Testis (tissue), 2 donors: ENCODE data around the gene KLF3.

ENCODE experiments used
- POLR2A ChIP-seq: fragments of 450-650 bp; IDR thresholded peaks from one replicate; pipeline ENCODE4 v1.6.1; 2017; ENCODE audit warnings: antibody characterized with exemption, mild to moderate bottlenecking, moderate library complexity
- TF ChIP-seq, protein P1 (sequence below), 3 experiments: fragments of 450-650 bp in 2 of 3; fragments of 200-600 bp in 1 of 3; sonication (generic) in 1 of 3; IDR thresholded peaks; one replicate each; pipeline ENCODE4 v1.5.1; 2016 to 2019; ENCODE audit warnings: antibody characterized with exemption in 3 of 3, mild to moderate bottlenecking in 2 of 3, moderate library complexity in 1 of 3

GRCh38 chr4:38678078-38678477, 14.1 kb downstream of the KLF3 start:
- TF ChIP-seq, protein P1, sequence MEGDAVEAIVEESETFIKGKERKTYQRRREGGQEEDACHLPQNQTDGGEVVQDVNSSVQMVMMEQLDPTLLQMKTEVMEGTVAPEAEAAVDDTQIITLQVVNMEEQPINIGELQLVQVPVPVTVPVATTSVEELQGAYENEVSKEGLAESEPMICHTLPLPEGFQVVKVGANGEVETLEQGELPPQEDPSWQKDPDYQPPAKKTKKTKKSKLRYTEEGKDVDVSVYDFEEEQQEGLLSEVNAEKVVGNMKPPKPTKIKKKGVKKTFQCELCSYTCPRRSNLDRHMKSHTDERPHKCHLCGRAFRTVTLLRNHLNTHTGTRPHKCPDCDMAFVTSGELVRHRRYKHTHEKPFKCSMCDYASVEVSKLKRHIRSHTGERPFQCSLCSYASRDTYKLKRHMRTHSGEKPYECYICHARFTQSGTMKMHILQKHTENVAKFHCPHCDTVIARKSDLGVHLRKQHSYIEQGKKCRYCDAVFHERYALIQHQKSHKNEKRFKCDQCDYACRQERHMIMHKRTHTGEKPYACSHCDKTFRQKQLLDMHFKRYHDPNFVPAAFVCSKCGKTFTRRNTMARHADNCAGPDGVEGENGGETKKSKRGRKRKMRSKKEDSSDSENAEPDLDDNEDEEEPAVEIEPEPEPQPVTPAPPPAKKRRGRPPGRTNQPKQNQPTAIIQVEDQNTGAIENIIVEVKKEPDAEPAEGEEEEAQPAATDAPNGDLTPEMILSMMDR (IDR thresholded peaks at IDR 0.05): no peak
- TF ChIP-seq POLR2A: no peak
